Rectal smooth muscle tissue (tissue), 1 donor: ENCODE data around the gene TNFRSF13B.
"Not testable (repeated sequence)": the region's sequence is repeated elsewhere in the genome, so short reads cannot be mapped to it uniquely, and the experiment has no call there.

Experiments
- H3K27ac ChIP-seq: one replicate; pipeline ENCODE4 v1.7.0; 2013; ENCODE audit warnings: low read depth, low read length, inconsistent platforms
- H3K27me3 ChIP-seq: one replicate; pipeline ENCODE4 v1.7.0; 2013; ENCODE audit warnings: low read length; ENCODE audit not compliant: control insufficient read depth, insufficient read depth
- H3K36me3 ChIP-seq: one replicate; pipeline ENCODE4 v1.7.0; 2013; ENCODE audit warnings: low read length; ENCODE audit not compliant: control insufficient read depth, insufficient read depth
- H3K4me1 ChIP-seq: one replicate; pipeline ENCODE4 v1.7.0; 2013; ENCODE audit warnings: low read length; ENCODE audit not compliant: control insufficient read depth, insufficient read depth
- H3K4me3 ChIP-seq: one replicate; pipeline ENCODE4 v1.7.0; 2013; ENCODE audit warnings: low read length
- H3K9ac ChIP-seq: one replicate; pipeline ENCODE4 v1.7.0; 2013; ENCODE audit warnings: low read length

Gene TNFRSF13B

GRCh38 chr17:16974569-16975276 lies 2.8 kb upstream of the TNFRSF13B start:
- H3K4me3 ChIP-seq, result no peak overlapping the region

GRCh38 chr17:16973760-16974540 lies 2.0 kb upstream of the TNFRSF13B start:
- Histone ChIP-seq H3K36me3 (no peaks in the 10 kb centered on the region), H3K27me3 (no peaks in the 10 kb centered on the region), H3K9ac (no peak overlapping the region), H3K4me3 (no peak overlapping the region), H3K4me1 (no peaks in the 10 kb centered on the region), H3K27ac (no peak overlapping the region)

More at GRCh38 chr17:16974569-16975276, 2.8 kb upstream of the TNFRSF13B start:
- H3K4me1 ChIP-seq, result no peaks in the 10 kb centered on the region
- no peaks in the 10 kb centered on the region for H3K27me3 ChIP-seq
- H3K36me3 ChIP-seq, result no peaks in the 10 kb centered on the region
- H3K9ac ChIP-seq, result no peak overlapping the region
- no peak overlapping the region for H3K27ac ChIP-seq

GRCh38 chr17:16973043-16973442 lies 1.1 kb upstream of the TNFRSF13B start:
- H3K27me3 ChIP-seq, H3K27ac ChIP-seq, H3K4me3 ChIP-seq, H3K9ac ChIP-seq, H3K36me3 ChIP-seq, H3K4me1 ChIP-seq: not testable (repeated sequence)

GRCh38 chr17:16972346-16972745 lies 428 bp upstream of the TNFRSF13B start:
- Histone ChIP-seq H3K4me1 (no peaks in the 10 kb centered on the region), H3K9ac (no peak overlapping the region), H3K4me3 (no peak overlapping the region), H3K27me3 (no peaks in the 10 kb centered on the region), H3K27ac (no peak overlapping the region), H3K36me3 (no peaks in the 10 kb centered on the region)

GRCh38 chr17:16969931-16970906 lies 1.7 kb downstream of the TNFRSF13B start:
- Histone ChIP-seq H3K4me1 (no peaks in the 10 kb centered on the region), H3K27ac (no peak overlapping the region), H3K4me3 (no peak overlapping the region), H3K9ac (no peak overlapping the region), H3K36me3 (no peaks in the 10 kb centered on the region), H3K27me3 (no peaks in the 10 kb centered on the region)

- H3K27me3 ChIP-seq, result no peaks in the 10 kb centered on the region
- no peak overlapping the region for H3K27ac ChIP-seq
- no peaks in the 10 kb centered on the region for H3K4me1 ChIP-seq
- H3K4me3 ChIP-seq, result no peak overlapping the region
- H3K9ac ChIP-seq, result no peak overlapping the region
- H3K36me3 ChIP-seq, result no peaks in the 10 kb centered on the region
Observed at GRCh38 chr17:16968786-16969185, 3.1 kb downstream of the TNFRSF13B start.

- Histone ChIP-seq H3K27me3 (no peaks in the 10 kb centered on the region), H3K36me3 (no peaks in the 10 kb centered on the region), H3K9ac (no peak overlapping the region), H3K4me1 (no peaks in the 10 kb centered on the region), H3K27ac (no peak overlapping the region), H3K4me3 (no peak overlapping the region)
Observed at GRCh38 chr17:16962804-16963203, 9.1 kb downstream of the TNFRSF13B start.

GRCh38 chr17:16961792-16962191 lies 10.1 kb downstream of the TNFRSF13B start:
- H3K27me3 ChIP-seq, result no peaks in the 10 kb centered on the region
- no peak overlapping the region for H3K4me3 ChIP-seq
- no peak overlapping the region for H3K9ac ChIP-seq
- H3K27ac ChIP-seq, result no peak overlapping the region
- no peaks in the 10 kb centered on the region for H3K4me1 ChIP-seq
- no peaks in the 10 kb centered on the region for H3K36me3 ChIP-seq

GRCh38 chr17:16961022-16961421 lies 10.9 kb downstream of the TNFRSF13B start:
- H3K27ac ChIP-seq, H3K4me1 ChIP-seq, H3K4me3 ChIP-seq, H3K27me3 ChIP-seq, H3K36me3 ChIP-seq, H3K9ac ChIP-seq: not testable (repeated sequence)

- not testable (repeated sequence) for H3K9ac ChIP-seq, H3K27me3 ChIP-seq, H3K4me3 ChIP-seq, H3K36me3 ChIP-seq, H3K27ac ChIP-seq, H3K4me1 ChIP-seq
Observed at GRCh38 chr17:16955011-16955410, 16.9 kb downstream of the TNFRSF13B start.

GRCh38 chr17:16954521-16954920 lies 17.4 kb downstream of the TNFRSF13B start:
- Histone ChIP-seq H3K4me3 (no peak overlapping the region), H3K27ac (no peak overlapping the region), H3K27me3 (peaks cover 2% of the 10 kb centered on the region), H3K4me1 (no peaks in the 10 kb centered on the region), H3K9ac (no peak overlapping the region), H3K36me3 (no peaks in the 10 kb centered on the region)

GRCh38 chr17:16953841-16954240 lies 18.1 kb downstream of the TNFRSF13B start:
- Histone ChIP-seq H3K4me1 (no peaks in the 10 kb centered on the region), H3K36me3 (no peaks in the 10 kb centered on the region), H3K27ac (no peak overlapping the region), H3K27me3 (peaks cover 2% of the 10 kb centered on the region), H3K9ac (no peak overlapping the region), H3K4me3 (no peak overlapping the region)
